T-helper 2 cell treated with Interferon-gamma antibody and Interleukin-4, amounts not matched to agents 5 μg/mL and 100 μg/mL, for 36 hours (primary cell): ENCODE data around the gene DGCR2.
A peak's percentile ranks its signal among the peaks of the same experiment; 100 is the strongest.
"Not testable (repeated sequence)": the region's sequence is repeated elsewhere in the genome, so short reads cannot be mapped to it uniquely, and the experiment has no call there.

ENCODE experiments used
- DNase-seq: peaks from one replicate; pipeline ENCODE4 v3.0.0; 2021; ENCODE audit warnings: low spot score
- H3K27ac Mint-ChIP-seq: one replicate; pipeline ENCODE4 v1.8.0; 2021; ENCODE audit warnings: mild to moderate bottlenecking, mixed read lengths
- H3K27me3 Mint-ChIP-seq: one replicate; pipeline ENCODE4 v1.8.0; 2021; ENCODE audit warnings: low read depth, mixed read lengths
- H3K36me3 Mint-ChIP-seq: one replicate; pipeline ENCODE4 v1.8.0; 2021; ENCODE audit warnings: low read depth, mixed read lengths
- H3K4me1 Mint-ChIP-seq: one replicate; pipeline ENCODE4 v1.8.0; 2021; ENCODE audit warnings: low read depth, mixed read lengths
- H3K4me3 Mint-ChIP-seq: one replicate; pipeline ENCODE4 v1.8.0; 2022; ENCODE audit warnings: mild to moderate bottlenecking, moderate library complexity, mixed read lengths
- H3K9me3 Mint-ChIP-seq: one replicate; pipeline ENCODE4 v1.8.0; 2021; ENCODE audit warnings: mixed read lengths

Gene DGCR2

GRCh38 chr22:19052941-19053541 lies 69.2 kb downstream of the DGCR2 start:
- Mint-ChIP-seq H3K36me3 (peaks cover 28% of the 10 kb centered on the region), H3K27me3 (no peaks in the 10 kb centered on the region), H3K4me3 (no peak overlapping the region), H3K4me1 (peaks cover 1% of the 10 kb centered on the region), H3K27ac (no peak overlapping the region), H3K9me3 (no peaks in the 10 kb centered on the region)
- no peak for DNase-seq

- no peak for DNase-seq
- Mint-ChIP-seq H3K27ac (no peak overlapping the region), H3K36me3 (peaks cover 33% of the 10 kb centered on the region)
These were observed 70.7 kb downstream of the DGCR2 start for GRCh38 chr22:19051381-19052072.

GRCh38 chr22:19050847-19051246 lies 71.4 kb downstream of the DGCR2 start:
- not testable (repeated sequence) for H3K27me3 Mint-ChIP-seq, H3K27ac Mint-ChIP-seq, H3K4me1 Mint-ChIP-seq, DNase-seq, H3K4me3 Mint-ChIP-seq, H3K9me3 Mint-ChIP-seq
- peaks cover 33% of the 10 kb centered on the region for H3K36me3 Mint-ChIP-seq

More at GRCh38 chr22:19051381-19052072, 70.7 kb downstream of the DGCR2 start:
- no peaks in the 10 kb centered on the region for H3K9me3 Mint-ChIP-seq
- H3K4me1 Mint-ChIP-seq, result peaks cover 1% of the 10 kb centered on the region
- no peak overlapping the region for H3K4me3 Mint-ChIP-seq
- no peaks in the 10 kb centered on the region for H3K27me3 Mint-ChIP-seq

GRCh38 chr22:19050117-19050516 lies 72.1 kb downstream of the DGCR2 start:
- H3K27ac Mint-ChIP-seq, result peak overlapping the region; percentile 47
- H3K4me1 Mint-ChIP-seq, result no peaks in the 10 kb centered on the region
- H3K27me3 Mint-ChIP-seq, result no peaks in the 10 kb centered on the region
- DNase-seq, result no peak
- H3K4me3 Mint-ChIP-seq, result no peak overlapping the region
- no peaks in the 10 kb centered on the region for H3K9me3 Mint-ChIP-seq
- H3K36me3 Mint-ChIP-seq, result peaks cover 34% of the 10 kb centered on the region

- H3K27ac Mint-ChIP-seq, result no peak overlapping the region
- DNase-seq, result no peak
- H3K9me3 Mint-ChIP-seq, result no peaks in the 10 kb centered on the region
- H3K36me3 Mint-ChIP-seq, result peaks cover 37% of the 10 kb centered on the region
- no peaks in the 10 kb centered on the region for H3K4me1 Mint-ChIP-seq
- no peaks in the 10 kb centered on the region for H3K27me3 Mint-ChIP-seq
- no peak overlapping the region for H3K4me3 Mint-ChIP-seq
These were observed 73.7 kb downstream of the DGCR2 start for GRCh38 chr22:19048531-19048930.

GRCh38 chr22:19047993-19048392 lies 74.2 kb downstream of the DGCR2 start:
- no peak for DNase-seq
- Mint-ChIP-seq H3K36me3 (peaks cover 37% of the 10 kb centered on the region), H3K4me1 (no peaks in the 10 kb centered on the region), H3K4me3 (no peak overlapping the region), H3K27ac (no peak overlapping the region), H3K27me3 (no peaks in the 10 kb centered on the region), H3K9me3 (no peaks in the 10 kb centered on the region)

- Mint-ChIP-seq H3K27me3 (no peaks in the 10 kb centered on the region), H3K4me1 (no peaks in the 10 kb centered on the region), H3K36me3 (peaks cover 35% of the 10 kb centered on the region), H3K27ac (no peak overlapping the region), H3K9me3 (no peaks in the 10 kb centered on the region), H3K4me3 (no peak overlapping the region)
- DNase-seq, result no peak
These were observed 75.2 kb downstream of the DGCR2 start for GRCh38 chr22:19046719-19047609.

- no peaks in the 10 kb centered on the region for H3K4me1 Mint-ChIP-seq
- H3K27me3 Mint-ChIP-seq, result no peaks in the 10 kb centered on the region
- H3K27ac Mint-ChIP-seq, result no peak overlapping the region
- H3K9me3 Mint-ChIP-seq, result no peaks in the 10 kb centered on the region
- peaks cover 35% of the 10 kb centered on the region for H3K36me3 Mint-ChIP-seq
- no peak overlapping the region for H3K4me3 Mint-ChIP-seq
- no peak for DNase-seq
These were observed 75.9 kb downstream of the DGCR2 start for GRCh38 chr22:19046287-19046686.

GRCh38 chr22:19045094-19045493 lies 77.1 kb downstream of the DGCR2 start:
- no peak overlapping the region for H3K27ac Mint-ChIP-seq

GRCh38 chr22:19044381-19044780 lies 77.8 kb downstream of the DGCR2 start:
- Mint-ChIP-seq H3K9me3 (no peaks in the 10 kb centered on the region), H3K27ac (no peak overlapping the region), H3K4me1 (no peaks in the 10 kb centered on the region), H3K36me3 (peaks cover 28% of the 10 kb centered on the region), H3K4me3 (no peak overlapping the region), H3K27me3 (no peaks in the 10 kb centered on the region)
- no peak for DNase-seq

More at GRCh38 chr22:19045094-19045493, 77.1 kb downstream of the DGCR2 start:
- Mint-ChIP-seq H3K27me3 (no peaks in the 10 kb centered on the region), H3K4me3 (no peak overlapping the region), H3K36me3 (peaks cover 33% of the 10 kb centered on the region), H3K9me3 (no peaks in the 10 kb centered on the region), H3K4me1 (no peaks in the 10 kb centered on the region)
- DNase-seq, result no peak

- Mint-ChIP-seq H3K4me3 (no peak overlapping the region), H3K4me1 (no peaks in the 10 kb centered on the region), H3K27me3 (no peaks in the 10 kb centered on the region), H3K36me3 (peaks cover 21% of the 10 kb centered on the region), H3K9me3 (no peaks in the 10 kb centered on the region), H3K27ac (no peak overlapping the region)
- no peak for DNase-seq
These were observed 78.8 kb downstream of the DGCR2 start for GRCh38 chr22:19043121-19044085.

- DNase-seq, result no peak
- H3K9me3 Mint-ChIP-seq, result no peaks in the 10 kb centered on the region
- no peak overlapping the region for H3K4me3 Mint-ChIP-seq
- H3K27me3 Mint-ChIP-seq, result no peaks in the 10 kb centered on the region
- H3K27ac Mint-ChIP-seq, result no peak overlapping the region
- H3K36me3 Mint-ChIP-seq, result peaks cover 15% of the 10 kb centered on the region
- H3K4me1 Mint-ChIP-seq, result no peaks in the 10 kb centered on the region
These were observed 79.7 kb downstream of the DGCR2 start for GRCh38 chr22:19042285-19043120.

- H3K4me3 Mint-ChIP-seq, result no peak overlapping the region
- no peak for DNase-seq
- no peaks in the 10 kb centered on the region for H3K27me3 Mint-ChIP-seq
- no peak overlapping the region for H3K27ac Mint-ChIP-seq
- H3K9me3 Mint-ChIP-seq, result no peaks in the 10 kb centered on the region
- H3K4me1 Mint-ChIP-seq, result no peaks in the 10 kb centered on the region
- H3K36me3 Mint-ChIP-seq, result peaks cover 15% of the 10 kb centered on the region
These were observed 80.5 kb downstream of the DGCR2 start for GRCh38 chr22:19041704-19042074.
